WTC11 (cell line): Measurements from ENCODE around the gene RIMBP2. TPM values are rescaled to one million over a fixed set of nuclear protein-coding genes. Genes with fewer than 3 reads are reported as not detected.
A peak's percentile ranks its signal among the peaks of the same experiment; 100 is the strongest.

ENCODE experiments used
- ATAC-seq: fragments of 200-7000 bp; cut with Tn5 transposase; 2 replicates; pipeline ENCODE4 v1.10.0; 2021; ENCODE audit warnings: mild to moderate bottlenecking, moderate library complexity
- CTCF ChIA-PET: fragments of 300-600 bp; sonication (Branson Sonifier 250); formaldehyde crosslinking; loops from one replicate; lab custom pipeline; 2021; ENCODE audit warnings: antibody characterized with exemption; lab: Charles Lee
- POLR2A ChIA-PET: fragments of 350-600 bp; sonication (Branson Sonifier 250); formaldehyde crosslinking; loops from one replicate; lab custom pipeline; 2021; ENCODE audit warnings: antibody characterized with exemption; lab: Charles Lee
- DNase-seq: peaks from one replicate; pipeline ENCODE4 v3.0.0; 2021; ENCODE audit warnings: low spot score
- H3K27ac Mint-ChIP-seq: 2 replicates; pipeline ENCODE4 v1.8.0; 2021; ENCODE audit warnings: mixed read lengths
- H3K27me3 Mint-ChIP-seq: 2 replicates; pipeline ENCODE4 v1.8.0; 2021; ENCODE audit warnings: low read depth, mild to moderate bottlenecking, moderate library complexity, mixed read lengths
- H3K36me3 Mint-ChIP-seq: 2 replicates; pipeline ENCODE4 v1.8.0; 2021; ENCODE audit warnings: mixed read lengths
- H3K4me1 Mint-ChIP-seq: 2 replicates; pipeline ENCODE4 v1.8.0; 2022; ENCODE audit warnings: mixed read lengths
- H3K4me3 Mint-ChIP-seq: 2 replicates; pipeline ENCODE4 v1.8.0; 2021; ENCODE audit warnings: mild to moderate bottlenecking, moderate library complexity, mixed read lengths
- H3K9me3 Mint-ChIP-seq: 2 replicates; pipeline ENCODE4 v1.8.0; 2021; ENCODE audit warnings: mixed read lengths
- ATF6 ChIP-seq: sonication (generic); formaldehyde crosslinking; IDR thresholded peaks from 2 replicates; pipeline ENCODE4 v1.8.1; 2023; ENCODE audit warnings: mild to moderate bottlenecking, missing genetic modification reagents
- CREM ChIP-seq: sonication (generic); formaldehyde crosslinking; IDR thresholded peaks from 2 replicates; pipeline ENCODE4 v1.8.1; 2022; ENCODE audit warnings: mild to moderate bottlenecking, missing genetic modification reagents, moderate library complexity
- GABPB1 ChIP-seq: sonication (generic); formaldehyde crosslinking; IDR thresholded peaks from 2 replicates; pipeline ENCODE4 v1.8.1; 2023; ENCODE audit warnings: mild to moderate bottlenecking, missing genetic modification reagents
- MAX ChIP-seq: sonication (generic); formaldehyde crosslinking; IDR thresholded peaks from 2 replicates; pipeline ENCODE4 v1.8.0; 2022; ENCODE audit warnings: mild to moderate bottlenecking, missing genetic modification reagents
- MXD4 ChIP-seq: fragments of 250-450 bp; sonication (Bioruptor Pico); IDR thresholded peaks from 2 replicates; pipeline ENCODE4 v1.8.0; 2021; ENCODE audit warnings: mild to moderate bottlenecking, moderate library complexity, borderline replicate concordance
- NFATC4 ChIP-seq: fragments of 250-450 bp; sonication (Bioruptor Pico); IDR thresholded peaks from 2 replicates; pipeline ENCODE4 v1.9.0; 2021; ENCODE audit warnings: mild to moderate bottlenecking
- RORB ChIP-seq: fragments of 250-450 bp; sonication (Bioruptor Pico); IDR thresholded peaks from 2 replicates; pipeline ENCODE4 v1.9.0; 2021; ENCODE audit warnings: mild to moderate bottlenecking
- STAT6 ChIP-seq: sonication (generic); formaldehyde crosslinking; conservative IDR thresholded peaks from 2 replicates; pipeline ENCODE4 v1.8.1; 2023; ENCODE audit warnings: mild to moderate bottlenecking, low read depth, missing genetic modification reagents, moderate library complexity
- TEAD1 ChIP-seq: sonication (generic); formaldehyde crosslinking; IDR thresholded peaks from 2 replicates; pipeline ENCODE4 v1.8.0; 2022; ENCODE audit warnings: mild to moderate bottlenecking, missing genetic modification reagents
- TEAD4 ChIP-seq: sonication (generic); formaldehyde crosslinking; IDR thresholded peaks from 2 replicates; pipeline ENCODE4 v1.8.0; 2022; ENCODE audit warnings: mild to moderate bottlenecking, missing genetic modification reagents
- ZBTB21 ChIP-seq: sonication (generic); formaldehyde crosslinking; IDR thresholded peaks from 2 replicates; pipeline ENCODE4 v1.8.1; 2023; ENCODE audit warnings: mild to moderate bottlenecking, missing genetic modification reagents, borderline replicate concordance
- ZNF416 ChIP-seq: fragments of 250-450 bp; sonication (Bioruptor Pico); IDR thresholded peaks from 2 replicates; pipeline ENCODE4 v1.9.0; 2021; ENCODE audit warnings: mild to moderate bottlenecking, inconsistent platforms
- ZNF423 ChIP-seq: fragments of 250-450 bp; sonication (Bioruptor Pico); IDR thresholded peaks from 2 replicates; pipeline ENCODE4 v2.1.2; 2022; ENCODE audit warnings: mild to moderate bottlenecking, moderate library complexity
- ZNF532 ChIP-seq: fragments of 250-450 bp; sonication (Bioruptor Pico); IDR thresholded peaks from 2 replicates; pipeline ENCODE4 v1.9.0; 2021; ENCODE audit warnings: mild to moderate bottlenecking, borderline replicate concordance
- total RNA-seq: library from RNA; stranded (reverse); gene quantifications from 3 replicates; pipeline ENCODE4 v1.2.3, GENCODE V29; 2021

RIMBP2 gene
- total RNA-seq, 1 experiment from 2014 or later, result 2.6 TPM

- Mint-ChIP-seq H3K36me3 (no peaks in the 10 kb centered on the region), H3K4me3 (peak overlapping the region; percentile 11; the same call in 1 of the 2 replicates), H3K4me1 (no peaks in the 10 kb centered on the region), H3K27ac (no peak overlapping the region)
- peak; percentile 73 for DNase-seq
- POLR2A ChIA-PET, result no interaction called here
- peak; percentile 72 for ATAC-seq
- CTCF ChIA-PET, result interaction anchor here (0.7 to 1.7 kb wide), 5 partner anchors 51 to 109 kb away, joined by 3 to 8 read pairs (median 3); no protein-coding TSS in a partner anchor
- TF ChIP-seq NFATC4 (CRISPR knock-in tag), result no peak
- TF ChIP-seq TEAD4 (CRISPR knock-in tag), result no peak
- no peak for TF ChIP-seq GABPB1 (CRISPR knock-in tag)
- TF ChIP-seq ZNF416, result no peak
- no peak for TF ChIP-seq RORB (CRISPR knock-in tag)
- TF ChIP-seq MXD4 (CRISPR knock-in tag), result no peak
- TF ChIP-seq ZBTB21, result 0 out of 2 replicates have a peak, but pooled peaks have one; percentile 43
- TF ChIP-seq ATF6 (CRISPR knock-in tag), result no peak
- no peak for TF ChIP-seq STAT6
- TF ChIP-seq ZNF423 (CRISPR knock-in tag), result no peak
- no peak for TF ChIP-seq CREM (CRISPR knock-in tag)
- TF ChIP-seq TEAD1 (CRISPR knock-in tag), result 0 out of 2 replicates have a peak, but pooled peaks have one; percentile 53
- TF ChIP-seq, all 79 proteins: peak for 2
- H3K9me3 Mint-ChIP-seq, result no peaks in the 10 kb centered on the region
- H3K27me3 Mint-ChIP-seq, result no peaks in the 10 kb centered on the region
Measured at GRCh38 chr12:130761537-130762318, 45.6 kb upstream of the RIMBP2 start.

GRCh38 chr12:130754234-130754901, 38.3 kb upstream of the RIMBP2 start:
- ChIA-PET POLR2A (no interaction called here), CTCF (interaction anchor here (1.1 to 1.2 kb wide), 2 partner anchors 240 to 378 kb away, joined by 3 read pairs; no protein-coding TSS in a partner anchor)
- Mint-ChIP-seq H3K9me3 (peaks cover 5% of the 10 kb centered on the region), H3K4me3 (no peak overlapping the region), H3K27ac (no peak overlapping the region), H3K36me3 (no peaks in the 10 kb centered on the region), H3K27me3 (no peaks in the 10 kb centered on the region), H3K4me1 (no peaks in the 10 kb centered on the region)
- TF ChIP-seq ZBTB21 (no peak), ZNF532 (CRISPR knock-in tag) (no peak), MAX (no peak)
- ATAC-seq (no peak), DNase-seq (no peak)
